GM12875 (cell line): Measurements from ENCODE around the gene DHRS7.

Source experiments
- H3K4me3 ChIP-seq: one replicate; pipeline ENCODE4 v1.5.1; 2011; ENCODE audit warnings: low read depth, low read length, control low read depth
- CTCF ChIP-seq: IDR thresholded peaks from 2 replicates; pipeline ENCODE4 v1.5.1; 2011; ENCODE audit warnings: low read depth, mild to moderate bottlenecking, control low read depth, inconsistent platforms, low read length, moderate library complexity, borderline replicate concordance; ENCODE audit not compliant: insufficient read depth

DHRS7 gene

GRCh38 chr14:60206837-60207533 lies 41.8 kb upstream of the DHRS7 start:
- no peak for TF ChIP-seq CTCF
- no peak overlapping the region for H3K4me3 ChIP-seq

GRCh38 chr14:60206249-60206670 lies 41.1 kb upstream of the DHRS7 start:
- H3K4me3 ChIP-seq: no peak overlapping the region
- TF ChIP-seq CTCF: no peak

- no peak overlapping the region for H3K4me3 ChIP-seq
- no peak for TF ChIP-seq CTCF
Measured at GRCh38 chr14:60204843-60205774, 39.9 kb upstream of the DHRS7 start.

- TF ChIP-seq CTCF: no peak
Measured at GRCh38 chr14:60204104-60204842, 39.1 kb upstream of the DHRS7 start.

GRCh38 chr14:60199321-60199720 lies 34.1 kb upstream of the DHRS7 start:
- no peak for TF ChIP-seq CTCF
- H3K4me3 ChIP-seq: no peak overlapping the region

More at GRCh38 chr14:60204104-60204842, 39.1 kb upstream of the DHRS7 start:
- H3K4me3 ChIP-seq: no peak overlapping the region

- TF ChIP-seq CTCF: no peak
- no peak overlapping the region for H3K4me3 ChIP-seq
Measured at GRCh38 chr14:60197629-60198303, 32.6 kb upstream of the DHRS7 start.
